NCI-H526 (cell line): ENCODE data around the gene TMEM91.

ENCODE experiments used
- DNase-seq, 2 experiments: peaks; one replicate each; lab custom pipeline; 2025; lab: John Stamatoyannopoulos, UW

The TMEM91 gene

DNA sequence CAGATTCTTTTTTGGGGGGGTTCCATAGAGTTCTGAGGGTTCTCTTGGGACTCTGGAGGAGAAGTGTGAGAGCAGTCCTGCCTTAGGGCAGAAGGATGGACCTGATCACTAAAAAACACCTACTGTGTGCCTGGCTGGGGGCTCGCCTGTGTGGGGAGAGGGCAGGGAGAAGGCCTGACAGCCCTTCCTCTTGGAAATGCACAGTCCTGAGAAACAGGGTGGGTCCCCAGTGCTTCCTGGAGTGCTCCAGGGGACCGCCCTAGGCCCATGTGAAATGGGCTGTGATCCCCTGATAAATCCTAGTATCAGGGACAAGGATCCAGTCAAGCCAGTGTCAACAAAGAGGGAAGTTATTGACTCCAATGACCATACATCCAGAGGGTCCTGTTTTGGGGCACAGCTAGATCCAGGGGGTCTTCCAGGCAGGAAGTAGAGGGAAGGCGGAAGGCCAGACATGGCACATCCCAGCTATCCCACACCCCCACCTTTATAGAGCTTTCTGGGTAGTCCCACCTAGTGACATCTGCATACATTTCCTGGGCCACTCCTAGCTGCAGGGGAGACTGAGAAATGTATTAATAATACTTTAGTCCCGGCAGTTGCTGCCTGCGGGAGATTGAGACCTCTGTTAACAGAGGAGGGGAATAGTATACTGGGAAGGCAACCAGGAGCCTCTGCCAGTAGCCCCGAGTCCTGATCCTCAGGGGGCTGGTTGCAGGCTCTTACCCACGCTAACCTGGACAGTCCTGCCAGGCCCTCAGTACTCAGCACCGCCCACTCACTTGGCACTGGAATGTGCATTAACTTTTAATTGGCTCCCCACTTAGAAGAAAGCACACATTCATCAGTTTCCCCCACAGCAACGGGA lies 35.0 kb downstream of the TMEM91 start:
- no peak for DNase-seq

DNA sequence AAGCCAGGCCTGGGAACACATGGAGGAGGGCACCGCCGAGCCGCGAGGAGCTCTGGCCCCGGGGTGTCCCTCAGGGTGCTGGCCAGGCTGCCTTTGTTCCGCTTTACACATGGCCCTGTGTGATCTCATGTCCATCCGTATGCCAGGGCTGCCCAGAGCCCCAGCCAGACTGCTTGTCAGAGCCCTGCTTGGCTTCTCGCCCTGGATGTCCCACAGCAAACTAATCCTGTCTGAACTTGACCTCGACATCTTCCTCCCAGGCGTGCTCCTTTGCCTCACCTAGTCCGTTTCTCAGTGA lies 35.6 kb downstream of the TMEM91 start:
- no peak for DNase-seq

DNA sequence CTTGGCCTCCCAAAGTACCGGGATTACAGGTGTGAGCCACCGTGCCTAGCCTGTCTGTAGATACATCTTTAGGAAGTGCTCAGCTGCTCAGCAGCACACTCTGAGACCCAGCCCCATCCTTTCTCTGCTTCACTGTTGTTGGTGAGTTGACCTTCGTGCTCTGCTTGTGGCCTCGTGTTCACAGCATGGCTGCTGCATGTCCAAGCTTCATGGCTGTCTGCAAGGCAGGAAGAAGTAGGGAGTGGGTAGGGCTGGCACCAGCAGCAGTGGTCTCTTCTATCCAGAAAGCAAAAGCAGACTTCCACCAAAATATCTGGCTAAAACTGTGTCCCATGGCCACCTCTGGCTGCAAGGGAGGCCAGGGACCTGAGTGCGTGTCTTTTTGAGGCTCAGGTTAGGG lies 36.6 kb downstream of the TMEM91 start:
- no peak for DNase-seq

- DNase-seq = no peak
Observed at GRCh38 chr19:41413947-41414346, 37.6 kb downstream of the TMEM91 start.

GRCh38 chr19:41414461-41414860 lies 38.1 kb downstream of the TMEM91 start:
- DNase-seq = no peak

DNA sequence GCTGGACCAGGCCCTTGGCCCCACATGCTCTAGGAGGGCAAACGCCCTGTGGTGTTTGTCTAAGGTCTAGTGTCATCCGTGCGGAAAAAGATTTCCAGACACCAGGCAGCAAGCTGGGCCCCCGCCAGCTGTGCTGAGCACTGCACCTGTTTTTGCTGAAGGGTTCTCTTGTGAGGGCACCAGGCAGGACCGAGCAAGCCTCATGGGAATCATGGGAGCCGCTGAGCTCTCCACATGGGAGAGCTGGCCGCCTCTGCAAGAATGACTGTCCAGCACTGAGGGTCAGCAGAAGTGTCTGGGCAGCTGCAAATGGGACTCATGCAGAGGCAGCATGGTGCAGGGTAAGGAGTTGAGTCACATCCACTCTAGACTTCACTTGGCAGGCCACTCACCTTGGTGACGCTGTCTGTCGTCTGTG lies 38.8 kb downstream of the TMEM91 start:
- no peak for DNase-seq

GRCh38 chr19:41416194-41416674 lies 39.9 kb downstream of the TMEM91 start:
- no peak for DNase-seq

GRCh38 chr19:41420101-41420880 lies 44.0 kb downstream of the TMEM91 start:
- DNase-seq = no peak

DNA sequence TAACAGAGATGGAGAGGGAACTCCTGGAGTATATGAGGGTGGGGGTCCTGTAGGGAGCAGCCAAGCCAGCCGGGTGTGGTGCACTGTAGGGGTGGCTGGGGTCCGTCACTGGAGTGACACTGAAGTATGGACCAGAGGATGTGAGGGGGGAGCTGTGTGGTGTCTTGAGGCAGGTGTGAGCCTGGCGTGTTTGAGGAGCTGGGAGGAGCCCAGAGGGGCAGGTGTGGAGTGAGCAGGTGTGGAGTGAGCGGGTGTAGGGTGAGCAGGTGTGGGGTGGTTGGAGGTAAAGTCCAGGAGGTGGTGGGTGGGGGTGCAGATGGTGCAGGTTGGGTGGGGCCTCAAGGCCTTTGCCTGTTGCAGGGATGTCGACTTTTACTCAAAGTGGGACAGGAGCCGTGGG lies 45.0 kb downstream of the TMEM91 start:
- DNase-seq = no peak

- no peak for DNase-seq
Observed at GRCh38 chr19:41421973-41422372, 45.6 kb downstream of the TMEM91 start.

GRCh38 chr19:41422456-41422855 lies 46.1 kb downstream of the TMEM91 start:
- no peak for DNase-seq

- DNase-seq = no peak
Observed at GRCh38 chr19:41422955-41423354, 46.6 kb downstream of the TMEM91 start.

DNA sequence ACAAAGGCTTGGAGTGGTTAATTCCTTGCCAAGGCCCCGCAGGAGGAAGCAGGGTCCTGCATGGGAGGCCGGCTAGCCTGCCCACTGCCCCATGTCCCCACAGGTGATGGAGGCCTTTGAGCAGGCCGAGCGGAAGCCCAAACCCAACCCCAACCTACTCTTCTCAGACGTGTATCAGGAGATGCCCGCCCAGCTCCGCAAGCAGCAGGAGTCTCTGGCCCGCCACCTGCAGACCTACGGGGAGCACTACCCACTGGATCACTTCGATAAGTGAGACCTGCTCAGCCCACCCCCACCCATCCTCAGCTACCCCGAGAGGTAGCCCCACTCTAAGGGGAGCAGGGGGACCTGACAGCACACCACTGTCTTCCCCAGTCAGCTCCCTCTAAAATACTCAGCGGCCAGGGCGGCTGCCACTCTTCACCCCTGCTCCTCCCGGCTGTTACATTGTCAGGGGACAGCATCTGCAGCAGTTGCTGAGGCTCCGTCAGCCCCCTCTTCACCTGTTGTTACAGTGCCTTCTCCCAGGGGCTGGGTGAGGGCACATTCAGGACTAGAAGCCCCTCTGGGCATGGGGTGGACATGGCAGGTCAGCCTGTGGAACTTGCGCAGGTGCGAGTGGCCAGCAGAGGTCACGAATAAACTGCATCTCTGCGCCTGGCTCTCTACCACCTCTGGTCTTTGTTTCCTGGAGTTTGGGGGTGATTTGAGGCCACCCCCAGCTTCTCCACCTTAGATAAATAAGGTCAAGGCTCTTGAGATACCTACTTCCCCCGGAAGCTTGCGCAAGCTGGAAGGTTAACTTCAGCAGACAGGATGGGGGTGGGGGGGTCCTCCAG lies 48.2 kb downstream of the TMEM91 start:
- no peak for DNase-seq

- DNase-seq = no peak
Observed at GRCh38 chr19:41425174-41426115, 49.1 kb downstream of the TMEM91 start.

DNA sequence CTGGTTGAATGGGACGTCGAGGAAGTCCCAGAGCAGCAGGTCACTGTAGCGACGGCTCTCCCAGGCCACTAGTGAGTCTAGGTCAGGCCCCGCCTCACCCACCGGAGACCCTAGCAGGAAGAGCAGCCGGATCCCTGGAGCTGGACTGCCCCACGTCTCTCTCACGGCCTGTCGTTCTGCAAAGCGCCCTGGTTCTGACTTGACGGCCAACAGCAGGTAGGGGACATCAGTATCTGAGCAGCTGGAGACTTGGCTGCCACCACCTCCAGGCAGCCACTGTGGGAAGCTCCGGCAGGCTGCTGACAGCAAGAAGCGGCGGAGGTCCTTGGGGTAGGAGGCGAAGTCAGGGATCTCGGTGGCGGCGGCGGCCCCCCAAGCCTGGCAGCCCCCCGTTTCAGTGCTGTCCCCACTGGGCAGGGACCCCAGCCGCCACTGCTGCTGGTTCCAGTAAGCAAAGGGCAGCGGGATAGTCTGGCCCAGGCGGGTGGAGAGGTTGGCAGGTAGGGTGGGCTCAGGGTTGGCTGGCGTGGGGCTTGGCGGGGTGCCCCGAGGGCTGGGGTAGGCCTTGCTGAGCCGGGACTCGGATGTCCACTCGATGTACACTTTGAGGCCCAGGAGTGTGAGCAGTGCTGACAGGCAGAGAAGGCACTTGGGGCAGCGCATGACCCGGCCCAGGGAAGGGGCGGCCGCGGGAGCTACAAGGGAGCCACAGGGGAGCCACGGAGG lies 49.9 kb downstream of the TMEM91 start:
- DNase-seq = no peak

DNA sequence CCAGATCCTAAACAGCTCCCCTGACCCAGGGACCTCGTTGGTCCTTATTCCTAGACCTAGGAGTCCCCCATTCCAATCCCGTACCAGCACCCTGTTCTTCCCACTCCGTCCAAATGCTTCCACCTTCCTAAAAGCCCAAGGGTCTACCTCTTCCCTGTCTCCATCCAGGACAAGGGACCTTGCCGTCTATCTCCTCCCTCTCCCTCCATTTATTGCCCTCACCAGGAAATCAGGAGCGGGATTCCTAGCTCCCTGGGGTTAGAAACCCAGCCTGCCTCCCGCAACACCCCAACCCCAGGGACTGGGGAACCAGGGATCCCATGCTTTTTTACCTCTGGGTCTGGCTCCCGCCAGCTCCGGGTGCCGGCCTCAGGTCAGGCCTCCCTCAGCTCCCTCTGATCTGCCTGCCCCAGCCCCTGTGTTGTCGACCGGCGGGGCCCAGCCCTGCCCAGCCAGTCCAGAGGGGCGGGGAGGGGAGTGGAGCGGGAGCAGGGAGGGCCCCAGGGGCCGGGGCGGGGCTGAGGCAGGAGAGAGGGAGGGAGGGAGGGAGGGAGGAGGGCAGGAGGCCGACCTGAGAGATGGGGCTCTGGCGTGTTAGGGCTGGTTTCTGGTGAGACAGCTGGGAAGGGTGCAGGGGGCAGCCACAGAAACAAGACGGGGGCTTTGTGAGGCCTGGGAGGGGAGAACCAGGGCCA lies 50.8 kb downstream of the TMEM91 start, which contains the start of gene B3GNT8:
B3GNT8 (minus strand) TSS at position 423 of the 695 bp plus-strand sequence. CDS start 596 bp downstream, outside the sequence.
- peak; percentile 43 to 91 for DNase-seq

GRCh38 chr19:41427647-41428480 lies 51.5 kb downstream of the TMEM91 start:
- peak in 1 of 2 experiments; percentile 49 for DNase-seq

DNA sequence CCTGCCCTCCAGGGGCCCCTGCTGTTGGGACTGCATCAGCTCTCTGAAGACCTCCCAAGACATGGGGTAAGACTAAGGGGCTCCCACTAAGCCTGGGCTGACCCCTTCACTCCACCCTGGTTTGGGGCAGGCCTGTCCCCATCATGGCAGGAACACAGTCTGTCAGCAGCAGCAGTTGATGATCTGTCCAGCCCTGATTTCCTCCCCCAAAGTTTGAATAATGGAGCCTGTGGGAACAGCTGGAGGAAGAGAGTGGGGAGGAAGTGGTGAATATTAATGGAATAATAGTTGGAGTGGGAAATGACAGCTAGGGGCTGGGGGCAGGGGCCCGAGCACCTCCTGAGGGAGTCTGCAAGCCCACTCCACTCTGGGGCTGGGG lies 52.1 kb downstream of the TMEM91 start:
- no peak for DNase-seq

- DNase-seq = no peak
Observed at GRCh38 chr19:41430922-41431321, 54.6 kb downstream of the TMEM91 start.
